WTC11 (cell line): Measurements from ENCODE around the gene COPA. TPM values are rescaled to one million over a fixed set of nuclear protein-coding genes. Genes with fewer than 3 reads are reported as not detected.

Experiments used
- ATAC-seq: fragments of 200-7000 bp; cut with Tn5 transposase; 2 replicates; pipeline ENCODE4 v1.10.0; 2021; ENCODE audit warnings: mild to moderate bottlenecking, moderate library complexity
- CTCF ChIA-PET: fragments of 300-600 bp; sonication (Branson Sonifier 250); formaldehyde crosslinking; loops from one replicate; lab custom pipeline; 2021; ENCODE audit warnings: antibody characterized with exemption; lab: Charles Lee
- POLR2A ChIA-PET: fragments of 350-600 bp; sonication (Branson Sonifier 250); formaldehyde crosslinking; loops from one replicate; lab custom pipeline; 2021; ENCODE audit warnings: antibody characterized with exemption; lab: Charles Lee
- DNase-seq: peaks from one replicate; pipeline ENCODE4 v3.0.0; 2021; ENCODE audit warnings: low spot score
- H3K27ac Mint-ChIP-seq: 2 replicates; pipeline ENCODE4 v1.8.0; 2021; ENCODE audit warnings: mixed read lengths
- H3K27me3 Mint-ChIP-seq: 2 replicates; pipeline ENCODE4 v1.8.0; 2021; ENCODE audit warnings: low read depth, mild to moderate bottlenecking, moderate library complexity, mixed read lengths
- H3K36me3 Mint-ChIP-seq: 2 replicates; pipeline ENCODE4 v1.8.0; 2021; ENCODE audit warnings: mixed read lengths
- H3K4me1 Mint-ChIP-seq: 2 replicates; pipeline ENCODE4 v1.8.0; 2022; ENCODE audit warnings: mixed read lengths
- H3K4me3 Mint-ChIP-seq: 2 replicates; pipeline ENCODE4 v1.8.0; 2021; ENCODE audit warnings: mild to moderate bottlenecking, moderate library complexity, mixed read lengths
- H3K9me3 Mint-ChIP-seq: 2 replicates; pipeline ENCODE4 v1.8.0; 2021; ENCODE audit warnings: mixed read lengths
- CDX4 ChIP-seq: fragments of 250-450 bp; sonication (Bioruptor Pico); IDR thresholded peaks from 2 replicates; pipeline ENCODE4 v1.9.0; 2021; ENCODE audit warnings: moderate library complexity, mild to moderate bottlenecking, inconsistent platforms, borderline replicate concordance
- E2F4 ChIP-seq: sonication (generic); formaldehyde crosslinking; IDR thresholded peaks from 2 replicates; pipeline ENCODE4 v1.8.1; 2022; ENCODE audit warnings: low read depth, mild to moderate bottlenecking, moderate library complexity, missing genetic modification reagents, borderline replicate concordance
- FOXK1 ChIP-seq: sonication (generic); formaldehyde crosslinking; IDR thresholded peaks from 2 replicates; pipeline ENCODE4 v1.8.0; 2022; ENCODE audit warnings: mild to moderate bottlenecking, moderate library complexity, missing genetic modification reagents
- GTF2I ChIP-seq: fragments of 250-450 bp; sonication (Bioruptor Pico); conservative IDR thresholded peaks from 2 replicates; pipeline ENCODE4 v1.4.0; 2021; ENCODE audit warnings: mild to moderate bottlenecking
- IRF2 ChIP-seq: sonication (generic); formaldehyde crosslinking; IDR thresholded peaks from 2 replicates; pipeline ENCODE4 v1.8.0; 2022; ENCODE audit warnings: low read depth, missing genetic modification reagents, borderline replicate concordance
- JAZF1 ChIP-seq: fragments of 250-450 bp; sonication (Bioruptor Pico); IDR thresholded peaks from 2 replicates; pipeline ENCODE4 v1.9.0; 2021; ENCODE audit warnings: moderate library complexity, mild to moderate bottlenecking, inconsistent platforms
- JUN ChIP-seq: sonication (generic); formaldehyde crosslinking; IDR thresholded peaks from 2 replicates; pipeline ENCODE4 v1.8.0; 2023; ENCODE audit warnings: mild to moderate bottlenecking, missing genetic modification reagents
- MYBL2 ChIP-seq: sonication (generic); formaldehyde crosslinking; IDR thresholded peaks from 2 replicates; pipeline ENCODE4 v1.8.1; 2023; ENCODE audit warnings: mild to moderate bottlenecking, moderate library complexity, missing genetic modification reagents
- NFATC4 ChIP-seq: fragments of 250-450 bp; sonication (Bioruptor Pico); IDR thresholded peaks from 2 replicates; pipeline ENCODE4 v1.9.0; 2021; ENCODE audit warnings: mild to moderate bottlenecking
- NFYB ChIP-seq: sonication (generic); formaldehyde crosslinking; conservative IDR thresholded peaks from 2 replicates; pipeline ENCODE4 v1.8.0; 2022; ENCODE audit warnings: low read depth, missing genetic modification reagents
- SP1 ChIP-seq: sonication (generic); formaldehyde crosslinking; conservative IDR thresholded peaks from 2 replicates; pipeline ENCODE4 v1.8.1; 2022; ENCODE audit warnings: missing genetic modification reagents
- TCF7 ChIP-seq: sonication (generic); formaldehyde crosslinking; IDR thresholded peaks from 2 replicates; pipeline ENCODE4 v1.8.0; 2022; ENCODE audit warnings: mild to moderate bottlenecking, low read depth, missing genetic modification reagents, moderate library complexity
- TEAD1 ChIP-seq: sonication (generic); formaldehyde crosslinking; IDR thresholded peaks from 2 replicates; pipeline ENCODE4 v1.8.0; 2022; ENCODE audit warnings: mild to moderate bottlenecking, missing genetic modification reagents
- TEAD4 ChIP-seq: sonication (generic); formaldehyde crosslinking; IDR thresholded peaks from 2 replicates; pipeline ENCODE4 v1.8.0; 2022; ENCODE audit warnings: mild to moderate bottlenecking, missing genetic modification reagents
- ZNF121 ChIP-seq: sonication (generic); formaldehyde crosslinking; IDR thresholded peaks from 2 replicates; pipeline ENCODE4 v1.8.0; 2023; ENCODE audit warnings: missing genetic modification reagents
- ZNF138 ChIP-seq: sonication (generic); formaldehyde crosslinking; conservative IDR thresholded peaks from 2 replicates; pipeline ENCODE4 v1.8.1; 2022; ENCODE audit warnings: mild to moderate bottlenecking, moderate library complexity, missing genetic modification reagents
- ZNF232 ChIP-seq: sonication (generic); formaldehyde crosslinking; IDR thresholded peaks from 2 replicates; pipeline ENCODE4 v1.8.0; 2022; ENCODE audit warnings: mild to moderate bottlenecking, missing genetic modification reagents
- ZSCAN18 ChIP-seq: fragments of 250-450 bp; sonication (Bioruptor Pico); IDR thresholded peaks from 2 replicates; pipeline ENCODE4 v2.1.2; 2022; ENCODE audit warnings: mild to moderate bottlenecking, moderate library complexity
- total RNA-seq: library from RNA; stranded (reverse); gene quantifications from 3 replicates; pipeline ENCODE4 v1.2.3, GENCODE V29; 2021
- TF ChIP-seq, protein P1 (sequence below): sonication (generic); formaldehyde crosslinking; IDR thresholded peaks from 2 replicates; pipeline ENCODE4 v1.8.1; 2022; ENCODE audit warnings: mild to moderate bottlenecking, missing genetic modification reagents, moderate library complexity, borderline replicate concordance
- TF ChIP-seq, protein P2 (sequence below): sonication (generic); formaldehyde crosslinking; conservative IDR thresholded peaks from 2 replicates; pipeline ENCODE4 v1.8.1; 2022; ENCODE audit warnings: mild to moderate bottlenecking, missing genetic modification reagents
- TF ChIP-seq, protein P3 (sequence below): fragments of 250-450 bp; sonication (Bioruptor Pico); IDR thresholded peaks from 2 replicates; pipeline ENCODE4 v1.9.0; 2021; ENCODE audit warnings: mild to moderate bottlenecking

COPA gene
- total RNA-seq, 1 experiment from 2014 or later, result 126 TPM

DNA sequence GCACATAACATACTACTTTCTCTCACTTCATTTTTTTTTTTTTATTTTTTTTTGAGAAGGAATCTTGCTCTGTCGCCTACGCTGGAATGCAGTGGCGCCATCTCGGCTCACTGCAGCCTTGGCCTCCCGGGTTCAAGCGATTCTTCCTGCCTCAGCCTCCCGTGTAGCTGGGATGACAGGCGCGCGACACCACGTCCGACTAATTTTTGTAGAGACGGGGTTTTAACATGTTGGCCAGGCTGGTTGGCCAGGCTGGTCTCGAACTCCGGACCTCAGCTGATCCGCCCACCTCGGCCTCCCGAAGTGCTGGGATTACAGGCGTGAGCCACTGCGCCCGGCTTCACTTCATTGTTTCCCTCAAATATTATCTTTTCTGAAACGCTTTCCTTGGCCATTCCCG is 57.5 kb downstream of the COPA start (continued):
- TF ChIP-seq GTF2I (no peak), FOXK1 (CRISPR knock-in tag) (no peak), ZSCAN18 (CRISPR knock-in tag) (no peak), TEAD4 (CRISPR knock-in tag) (no peak)
- TF ChIP-seq, protein P1, sequence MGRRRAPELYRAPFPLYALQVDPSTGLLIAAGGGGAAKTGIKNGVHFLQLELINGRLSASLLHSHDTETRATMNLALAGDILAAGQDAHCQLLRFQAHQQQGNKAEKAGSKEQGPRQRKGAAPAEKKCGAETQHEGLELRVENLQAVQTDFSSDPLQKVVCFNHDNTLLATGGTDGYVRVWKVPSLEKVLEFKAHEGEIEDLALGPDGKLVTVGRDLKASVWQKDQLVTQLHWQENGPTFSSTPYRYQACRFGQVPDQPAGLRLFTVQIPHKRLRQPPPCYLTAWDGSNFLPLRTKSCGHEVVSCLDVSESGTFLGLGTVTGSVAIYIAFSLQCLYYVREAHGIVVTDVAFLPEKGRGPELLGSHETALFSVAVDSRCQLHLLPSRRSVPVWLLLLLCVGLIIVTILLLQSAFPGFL (CRISPR knock-in tag), result no peak
- TF ChIP-seq, all 79 proteins: peak for 0

- Mint-ChIP-seq H3K36me3 (peaks cover 42% of the 10 kb centered on the region), H3K4me3 (peak within 1 kb of the TSS; percentile 91)
- no peak for TF ChIP-seq NFATC4 (CRISPR knock-in tag)
- peak; percentile 74; the same call in 1 of the 2 replicates for TF ChIP-seq FOXK1 (CRISPR knock-in tag)
- TF ChIP-seq IRF2 (CRISPR knock-in tag), result no peak
- TF ChIP-seq JUN, result no peak
- TF ChIP-seq TCF7 (CRISPR knock-in tag), result no peak
- TF ChIP-seq ZNF121 (CRISPR knock-in tag), result no peak
- peak; percentile 98 for TF ChIP-seq SP1 (CRISPR knock-in tag)
- no peak; the same call in 1 of the 2 replicates for TF ChIP-seq MYBL2 (CRISPR knock-in tag)
- TF ChIP-seq NFYB (CRISPR knock-in tag), result peak; percentile 38; the same call in 1 of the 2 replicates
- no peak for TF ChIP-seq CDX4 (CRISPR knock-in tag)
- no peak for TF ChIP-seq E2F4 (CRISPR knock-in tag)
- TF ChIP-seq TEAD4 (CRISPR knock-in tag), result no peak
- 0 out of 2 replicates have a peak, but pooled peaks have one; percentile 16 for TF ChIP-seq ZNF232 (CRISPR knock-in tag)
Observed at GRCh38 chr1:160284782-160285344, 58.2 kb downstream of the COPA start, which contains the start of gene PEX19. TSS of gene PEX19 (minus strand) at chr1:160285133. CDS start at chr1:160285124, 9 bp downstream.

DNA sequence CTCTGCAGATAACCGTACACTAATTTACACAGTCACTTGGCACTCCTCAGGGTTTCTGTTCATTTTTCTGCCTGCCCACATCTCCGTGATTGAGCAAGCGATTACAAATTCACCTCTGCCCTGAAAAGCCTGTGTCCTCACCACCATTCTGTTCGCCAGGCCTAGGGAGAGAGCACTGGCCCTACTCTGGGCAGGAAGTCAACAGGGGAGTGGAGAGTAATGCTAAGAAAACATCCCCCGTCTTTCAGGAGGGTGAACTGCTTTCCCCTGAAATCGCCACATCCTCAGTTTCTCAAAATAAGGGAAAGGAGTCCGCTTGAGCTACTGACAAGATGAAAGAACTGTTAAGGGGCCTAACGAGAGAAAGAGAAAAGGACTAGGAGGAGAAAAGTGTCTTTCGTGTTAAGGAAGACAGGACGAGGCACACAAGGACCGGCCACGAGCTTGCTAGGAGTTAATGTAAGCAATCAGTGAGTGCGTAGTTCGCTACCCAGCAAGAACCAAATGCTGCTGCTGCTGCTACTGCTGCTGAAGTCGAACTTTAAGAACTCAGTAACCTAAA is 58.7 kb downstream of the COPA start:
- TF ChIP-seq JAZF1 (CRISPR knock-in tag), result no peak
- TF ChIP-seq TEAD1, result no peak
- TF ChIP-seq ZNF138 (CRISPR knock-in tag), result 0 out of 2 replicates have a peak, but pooled peaks have one; percentile 27
- no peak for TF ChIP-seq E2F4 (CRISPR knock-in tag)
- TF ChIP-seq, protein P2, sequence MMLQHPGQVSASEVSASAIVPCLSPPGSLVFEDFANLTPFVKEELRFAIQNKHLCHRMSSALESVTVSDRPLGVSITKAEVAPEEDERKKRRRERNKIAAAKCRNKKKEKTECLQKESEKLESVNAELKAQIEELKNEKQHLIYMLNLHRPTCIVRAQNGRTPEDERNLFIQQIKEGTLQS, result no peak
- TF ChIP-seq, protein P3, sequence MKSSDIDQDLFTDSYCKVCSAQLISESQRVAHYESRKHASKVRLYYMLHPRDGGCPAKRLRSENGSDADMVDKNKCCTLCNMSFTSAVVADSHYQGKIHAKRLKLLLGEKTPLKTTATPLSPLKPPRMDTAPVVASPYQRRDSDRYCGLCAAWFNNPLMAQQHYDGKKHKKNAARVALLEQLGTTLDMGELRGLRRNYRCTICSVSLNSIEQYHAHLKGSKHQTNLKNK (CRISPR knock-in tag), result no peak
- H3K27ac Mint-ChIP-seq, result peak overlapping the region; percentile 97
- ChIA-PET POLR2A (interaction anchor here (0.6 to 1.7 kb wide), 4 partner anchors 22 to 185 kb away, joined by 3 to 12 read pairs (median 5); partner anchors contain the start of gene DCAF8), CTCF (interaction anchor here (0.5 to 2.4 kb wide), 11 partner anchors 22 to 206 kb away, joined by 3 to 13 read pairs (median 5); partner anchors contain the start of gene DCAF8)
- peak overlapping the region; percentile 91 for H3K4me3 Mint-ChIP-seq
- peaks cover 22% of the 10 kb centered on the region for H3K4me1 Mint-ChIP-seq
- no peaks in the 10 kb centered on the region for H3K9me3 Mint-ChIP-seq
- peak; percentile 17 for ATAC-seq
- H3K36me3 Mint-ChIP-seq, result peaks cover 42% of the 10 kb centered on the region
- DNase-seq, result no peak
- H3K27me3 Mint-ChIP-seq, result no peaks in the 10 kb centered on the region

More at GRCh38 chr1:160284782-160285344, 58.2 kb downstream of the COPA start, which contains the start of gene PEX19:
- Mint-ChIP-seq H3K9me3 (no peaks in the 10 kb centered on the region), H3K27ac (peak within 1 kb of the TSS; percentile 97), H3K27me3 (no peaks in the 10 kb centered on the region), H3K4me1 (peaks cover 22% of the 10 kb centered on the region)
- DNase-seq (peak; percentile 96), ATAC-seq (peak; percentile 97)
- ChIA-PET CTCF (interaction anchor here (1.0 to 2.4 kb wide), 10 partner anchors 22 to 206 kb away, joined by 3 to 13 read pairs (median 6); partner anchors contain the start of gene DCAF8), POLR2A (interaction anchor here (0.5 to 1.7 kb wide), 6 partner anchors 15 to 604 kb away, joined by 3 to 12 read pairs (median 4); partner anchors contain the start of gene DCAF8)
